NB4 (cell line): ENCODE data around the gene POLL.

ENCODE experiments used
- DNase-seq: peaks from one replicate; pipeline ENCODE4 v3.0.0; 2010; ENCODE audit warnings: low read depth
- H3K4me3 ChIP-seq: one replicate; pipeline ENCODE4 v1.5.1; 2011; ENCODE audit warnings: mild to moderate bottlenecking, low read depth, low read length, moderate library complexity
- MYC ChIP-seq: IDR thresholded peaks from 2 replicates; pipeline ENCODE4 v1.6.1; 2011; ENCODE audit warnings: low read depth, low read length
- POLR2A ChIP-seq: IDR thresholded peaks from 2 replicates; pipeline ENCODE4 v1.6.1; 2011; ENCODE audit warnings: mild to moderate bottlenecking; ENCODE audit not compliant: insufficient read length; ENCODE audit errors: extremely low read depth
- TF ChIP-seq, protein P1 (sequence below): IDR thresholded peaks from 2 replicates; pipeline ENCODE4 v1.6.1; 2011; ENCODE audit warnings: low read depth, low read length
- TF ChIP-seq, protein P2 (sequence below): IDR thresholded peaks from one replicate; pipeline ENCODE4 v1.5.1; 2012; ENCODE audit warnings: low read depth, low read length

Gene POLL

DNA sequence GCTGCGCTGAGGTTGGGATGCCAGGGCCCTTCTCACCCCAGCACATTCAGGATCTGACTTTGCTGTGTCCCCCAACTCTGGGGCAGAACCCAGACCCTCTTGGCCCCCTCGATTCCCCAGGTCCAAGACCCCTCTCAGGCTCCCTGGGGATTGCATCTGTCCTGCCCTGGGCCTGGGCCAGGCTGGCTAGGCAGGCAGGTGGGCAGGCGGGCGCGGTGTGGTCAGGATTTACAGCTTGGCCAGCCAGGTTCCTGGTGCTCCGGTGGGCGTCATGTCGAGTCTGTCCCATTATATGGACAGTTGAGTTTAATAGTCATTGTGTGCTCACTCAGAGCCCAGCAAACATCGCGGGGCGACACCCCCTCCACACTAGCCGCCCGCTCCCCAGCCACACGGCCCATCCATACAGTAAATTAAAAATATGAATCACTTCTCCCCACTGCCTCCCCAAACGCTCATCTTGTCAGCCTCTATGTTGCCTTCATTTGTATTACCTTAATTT lies 23.5 kb downstream of the POLL start:
- TF ChIP-seq, protein P1, sequence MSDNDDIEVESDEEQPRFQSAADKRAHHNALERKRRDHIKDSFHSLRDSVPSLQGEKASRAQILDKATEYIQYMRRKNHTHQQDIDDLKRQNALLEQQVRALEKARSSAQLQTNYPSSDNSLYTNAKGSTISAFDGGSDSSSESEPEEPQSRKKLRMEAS = no peak
- no peak for TF ChIP-seq MYC
- no peak for TF ChIP-seq POLR2A
- TF ChIP-seq, protein P2, sequence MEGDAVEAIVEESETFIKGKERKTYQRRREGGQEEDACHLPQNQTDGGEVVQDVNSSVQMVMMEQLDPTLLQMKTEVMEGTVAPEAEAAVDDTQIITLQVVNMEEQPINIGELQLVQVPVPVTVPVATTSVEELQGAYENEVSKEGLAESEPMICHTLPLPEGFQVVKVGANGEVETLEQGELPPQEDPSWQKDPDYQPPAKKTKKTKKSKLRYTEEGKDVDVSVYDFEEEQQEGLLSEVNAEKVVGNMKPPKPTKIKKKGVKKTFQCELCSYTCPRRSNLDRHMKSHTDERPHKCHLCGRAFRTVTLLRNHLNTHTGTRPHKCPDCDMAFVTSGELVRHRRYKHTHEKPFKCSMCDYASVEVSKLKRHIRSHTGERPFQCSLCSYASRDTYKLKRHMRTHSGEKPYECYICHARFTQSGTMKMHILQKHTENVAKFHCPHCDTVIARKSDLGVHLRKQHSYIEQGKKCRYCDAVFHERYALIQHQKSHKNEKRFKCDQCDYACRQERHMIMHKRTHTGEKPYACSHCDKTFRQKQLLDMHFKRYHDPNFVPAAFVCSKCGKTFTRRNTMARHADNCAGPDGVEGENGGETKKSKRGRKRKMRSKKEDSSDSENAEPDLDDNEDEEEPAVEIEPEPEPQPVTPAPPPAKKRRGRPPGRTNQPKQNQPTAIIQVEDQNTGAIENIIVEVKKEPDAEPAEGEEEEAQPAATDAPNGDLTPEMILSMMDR = no peak
- DNase-seq = no peak
- no peak overlapping the region for H3K4me3 ChIP-seq

DNA sequence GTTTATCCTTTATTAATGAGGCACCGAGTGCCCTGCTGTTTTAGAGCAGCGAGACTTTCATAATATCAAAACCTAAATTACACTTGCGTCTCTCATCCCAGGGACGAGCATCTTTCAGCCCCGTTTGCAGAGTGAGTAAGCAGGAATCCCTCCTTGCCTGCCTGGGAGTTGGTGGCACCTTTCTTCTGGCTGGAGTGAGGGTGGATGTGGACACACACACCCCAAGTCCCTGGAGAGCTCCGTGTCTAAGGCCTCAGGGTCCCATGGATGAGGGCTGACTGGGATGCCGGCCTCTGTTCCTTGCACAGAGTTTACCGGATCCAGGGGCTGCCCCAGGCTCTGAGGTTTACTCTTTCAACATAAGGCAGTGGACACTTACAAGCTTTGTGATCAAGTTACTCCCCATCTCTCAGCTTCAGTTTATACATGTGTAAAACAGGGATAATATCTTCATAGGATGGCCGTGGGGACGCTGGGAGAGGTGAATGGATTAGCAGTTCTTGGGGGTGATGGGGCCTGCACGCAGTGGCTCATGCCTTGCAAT lies 24.5 kb downstream of the POLL start:
- no peak overlapping the region for H3K4me3 ChIP-seq
- TF ChIP-seq MYC (no peak), POLR2A (no peak)
- TF ChIP-seq, protein P2 = no peak
- TF ChIP-seq, protein P1 = no peak
- no peak for DNase-seq

GRCh38 chr10:101563007-101563406 lies 25.1 kb downstream of the POLL start:
- H3K4me3 ChIP-seq = no peak overlapping the region
- TF ChIP-seq, protein P1 = no peak
- TF ChIP-seq, protein P2 = no peak
- TF ChIP-seq POLR2A = no peak
- TF ChIP-seq MYC = no peak
- DNase-seq = no peak

GRCh38 chr10:101562231-101562630 lies 25.8 kb downstream of the POLL start:
- no peak overlapping the region for H3K4me3 ChIP-seq
- no peak for TF ChIP-seq POLR2A
- TF ChIP-seq, protein P2 = no peak
- no peak for DNase-seq

- DNase-seq = no peak
- no peak overlapping the region for H3K4me3 ChIP-seq
- TF ChIP-seq, protein P1 = no peak
- no peak for TF ChIP-seq MYC
- TF ChIP-seq POLR2A = no peak
- TF ChIP-seq, protein P2 = no peak
Observed at GRCh38 chr10:101561068-101561915, 26.8 kb downstream of the POLL start.
